Effector memory CD8-positive, alpha-beta T cell (primary cell): Measurements from ENCODE around the gene CD47.
A peak's percentile ranks its signal among the peaks of the same experiment; 100 is the strongest.

Experiments used
- ATAC-seq: fragments of 150-1000 bp; cut with Tn5 transposase; replicated peaks from 2 replicates; pipeline ENCODE4 v1.10.0; 2021; ENCODE audit warnings: mild to moderate bottlenecking, moderate library complexity
- DNase-seq, 3 experiments: peaks; one replicate each; pipeline ENCODE4 v3.0.0; 2021
- H3K27ac Mint-ChIP-seq, 2 donors: one replicate each; pipeline ENCODE4 v1.8.0; 2022; ENCODE audit warnings: mild to moderate bottlenecking in 2 of 2, mixed read lengths in 2 of 2, moderate library complexity in 2 of 2
- H3K27me3 Mint-ChIP-seq, 2 donors: one replicate each; pipeline ENCODE4 v1.8.0; 2022; ENCODE audit warnings: mixed read lengths in 2 of 2
- H3K36me3 Mint-ChIP-seq: one replicate; pipeline ENCODE4 v1.8.0; 2022; ENCODE audit warnings: mild to moderate bottlenecking, moderate library complexity, mixed read lengths; ENCODE audit not compliant: insufficient read depth
- H3K4me1 Mint-ChIP-seq, 2 donors: one replicate each; pipeline ENCODE4 v1.8.0; 2022; ENCODE audit warnings: low read depth in 2 of 2, mixed read lengths in 2 of 2
- H3K4me3 Mint-ChIP-seq, 2 donors: one replicate each; pipeline ENCODE4 v1.8.0; 2022; ENCODE audit warnings: mild to moderate bottlenecking in 2 of 2, mixed read lengths in 2 of 2, moderate library complexity in 2 of 2
- H3K9me3 Mint-ChIP-seq, 2 donors: one replicate each; pipeline ENCODE4 v1.8.0; 2022; ENCODE audit warnings: mixed read lengths in 2 of 2

CD47 gene

GRCh38 chr3:108125550-108126071 lies 34.8 kb upstream of the CD47 start:
- H3K36me3 Mint-ChIP-seq, result peaks cover 18% of the 10 kb centered on the region
- ATAC-seq (peak; percentile 62), DNase-seq (peak; percentile 44 to 56 (median 48))
- peaks cover 0 to 7% of the 10 kb centered on the region in 2 donors for H3K9me3 Mint-ChIP-seq
- peaks cover 49 to 73% of the 10 kb centered on the region in 2 donors for H3K4me1 Mint-ChIP-seq
- H3K27me3 Mint-ChIP-seq, result no peaks in the 10 kb centered on the region
- peak overlapping the region; percentile 94 to 99 for H3K27ac Mint-ChIP-seq
- H3K4me3 Mint-ChIP-seq, result peak overlapping the region; percentile 89 to 90

DNA sequence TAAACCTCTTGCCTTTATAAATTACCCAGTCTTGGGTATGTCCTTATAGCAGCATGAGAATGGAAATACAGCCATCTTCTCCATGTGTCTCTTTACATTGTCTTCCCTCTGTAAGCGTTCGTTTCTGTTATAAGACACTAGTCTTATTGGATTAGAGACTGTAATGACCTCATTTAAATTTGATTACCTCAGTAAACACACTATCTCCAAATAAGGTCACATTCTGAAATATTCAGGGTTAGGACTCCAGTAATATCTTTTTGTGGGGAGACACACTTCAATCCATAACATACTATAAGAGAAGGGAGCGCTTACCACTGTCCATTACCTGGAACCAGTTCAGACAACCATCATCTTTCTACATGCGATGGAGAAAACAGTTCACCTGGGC lies 34.3 kb upstream of the CD47 start:
- no peak for DNase-seq
- Mint-ChIP-seq H3K4me3 (peak overlapping the region; percentile 89 to 90), H3K27ac (peak overlapping the region; percentile 94 to 99), H3K4me1 (peaks cover 49 to 70% of the 10 kb centered on the region in 2 donors), H3K36me3 (peaks cover 18% of the 10 kb centered on the region), H3K27me3 (no peaks in the 10 kb centered on the region), H3K9me3 (peaks cover 0 to 7% of the 10 kb centered on the region in 2 donors)
- ATAC-seq, result peak; percentile 23

DNA sequence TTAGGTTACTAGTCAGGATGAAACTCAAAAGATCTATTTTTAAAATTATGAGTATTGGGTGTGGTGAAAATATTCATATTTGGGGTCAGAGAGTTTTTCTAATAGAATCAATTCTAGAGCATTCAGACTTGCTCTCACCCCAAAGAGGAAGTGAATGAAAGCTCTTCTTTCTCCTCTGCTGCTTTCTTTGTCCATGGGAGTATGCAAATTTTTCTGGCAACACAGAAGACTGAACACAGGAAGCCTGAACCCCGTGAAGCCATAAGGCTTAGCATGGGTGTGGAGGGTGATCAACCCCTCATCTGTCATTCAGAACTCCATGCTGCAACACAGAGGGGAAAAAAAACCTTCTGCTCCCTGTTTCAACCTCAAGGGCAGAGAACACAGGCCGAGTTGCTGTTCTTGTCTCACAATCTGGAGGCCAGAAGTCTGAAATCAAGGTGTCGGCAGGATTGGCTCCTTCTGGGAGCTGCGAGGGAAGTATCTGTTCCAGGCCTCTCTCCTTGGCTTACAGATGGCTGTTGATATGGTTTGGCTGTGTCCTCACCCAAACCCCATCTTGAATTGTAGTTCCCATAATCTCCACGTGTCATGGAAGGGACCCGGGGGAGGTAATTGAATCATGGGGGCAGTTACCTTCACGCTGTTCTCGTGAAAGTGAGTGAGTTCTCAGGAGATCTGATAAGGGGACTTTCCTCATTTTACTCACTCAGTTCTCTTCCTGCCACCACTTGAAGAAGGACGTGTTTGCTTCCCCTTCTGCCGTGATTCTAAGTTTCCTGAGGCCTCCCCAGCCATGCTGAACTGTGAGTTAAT lies 33.7 kb upstream of the CD47 start:
- H3K4me3 Mint-ChIP-seq, result peak overlapping the region; percentile 89 to 90
- H3K36me3 Mint-ChIP-seq, result peaks cover 18% of the 10 kb centered on the region
- H3K9me3 Mint-ChIP-seq, result peaks cover 0 to 7% of the 10 kb centered on the region in 2 donors
- peaks cover 49 to 65% of the 10 kb centered on the region in 2 donors for H3K4me1 Mint-ChIP-seq
- peak overlapping the region; percentile 94 to 99 for H3K27ac Mint-ChIP-seq
- ATAC-seq, result peak; percentile 52
- peak; percentile 45 to 53 (median 49) for DNase-seq
- no peaks in the 10 kb centered on the region for H3K27me3 Mint-ChIP-seq

DNA sequence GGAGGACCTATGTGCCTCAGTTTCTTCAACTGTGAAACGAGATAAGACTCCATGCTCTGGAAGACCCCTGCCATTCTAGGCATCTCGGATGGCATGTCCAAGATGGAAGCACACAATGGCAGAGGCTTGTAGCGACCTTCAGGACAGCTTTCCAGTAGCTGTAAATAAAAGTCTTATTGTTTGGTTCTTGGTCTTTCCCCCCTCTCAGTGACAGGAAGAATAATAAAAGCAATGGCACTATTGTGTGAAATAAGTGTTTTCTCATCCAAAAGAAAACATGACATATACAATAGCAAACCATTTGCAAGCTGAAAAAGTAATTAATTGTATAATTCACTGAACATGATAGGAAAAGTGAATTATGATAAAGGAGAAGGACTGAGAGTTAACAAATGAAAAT lies 32.5 kb upstream of the CD47 start:
- Mint-ChIP-seq H3K9me3 (peaks cover 0 to 3% of the 10 kb centered on the region in 2 donors), H3K27ac (peak overlapping the region in 1 of 2 donors; percentile 99), H3K27me3 (no peaks in the 10 kb centered on the region), H3K4me3 (peak overlapping the region in 1 of 2 donors; percentile 7), H3K36me3 (peaks cover 18% of the 10 kb centered on the region), H3K4me1 (peaks cover 45 to 53% of the 10 kb centered on the region in 2 donors)
- ATAC-seq, result no peak
- DNase-seq, result no peak

- Mint-ChIP-seq H3K27me3 (no peaks in the 10 kb centered on the region), H3K27ac (peak overlapping the region in 1 of 2 donors; percentile 71), H3K9me3 (no peaks in the 10 kb centered on the region), H3K36me3 (peaks cover 16% of the 10 kb centered on the region), H3K4me3 (no peak overlapping the region), H3K4me1 (peaks cover 39 to 45% of the 10 kb centered on the region in 2 donors)
- DNase-seq (no peak), ATAC-seq (no peak)
Measured at GRCh38 chr3:108122276-108122675, 31.4 kb upstream of the CD47 start.

- H3K4me1 Mint-ChIP-seq, result peaks cover 19 to 20% of the 10 kb centered on the region in 2 donors
- no peak overlapping the region for H3K27ac Mint-ChIP-seq
- H3K4me3 Mint-ChIP-seq, result no peak overlapping the region
- no peaks in the 10 kb centered on the region for H3K9me3 Mint-ChIP-seq
- H3K27me3 Mint-ChIP-seq, result no peaks in the 10 kb centered on the region
- ATAC-seq (peak; percentile 26), DNase-seq (no peak)
- H3K36me3 Mint-ChIP-seq, result peaks cover 1% of the 10 kb centered on the region
Measured at GRCh38 chr3:108119398-108120104, 28.7 kb upstream of the CD47 start.

- peaks cover 8% of the 10 kb centered on the region in 2 donors for H3K4me1 Mint-ChIP-seq
- no peak overlapping the region for H3K4me3 Mint-ChIP-seq
- no peak for DNase-seq
- no peak overlapping the region for H3K27ac Mint-ChIP-seq
- no peaks in the 10 kb centered on the region for H3K9me3 Mint-ChIP-seq
- ATAC-seq, result no peak
- no peaks in the 10 kb centered on the region for H3K36me3 Mint-ChIP-seq
- H3K27me3 Mint-ChIP-seq, result no peaks in the 10 kb centered on the region
Measured at GRCh38 chr3:108118038-108118768, 27.4 kb upstream of the CD47 start.

DNA sequence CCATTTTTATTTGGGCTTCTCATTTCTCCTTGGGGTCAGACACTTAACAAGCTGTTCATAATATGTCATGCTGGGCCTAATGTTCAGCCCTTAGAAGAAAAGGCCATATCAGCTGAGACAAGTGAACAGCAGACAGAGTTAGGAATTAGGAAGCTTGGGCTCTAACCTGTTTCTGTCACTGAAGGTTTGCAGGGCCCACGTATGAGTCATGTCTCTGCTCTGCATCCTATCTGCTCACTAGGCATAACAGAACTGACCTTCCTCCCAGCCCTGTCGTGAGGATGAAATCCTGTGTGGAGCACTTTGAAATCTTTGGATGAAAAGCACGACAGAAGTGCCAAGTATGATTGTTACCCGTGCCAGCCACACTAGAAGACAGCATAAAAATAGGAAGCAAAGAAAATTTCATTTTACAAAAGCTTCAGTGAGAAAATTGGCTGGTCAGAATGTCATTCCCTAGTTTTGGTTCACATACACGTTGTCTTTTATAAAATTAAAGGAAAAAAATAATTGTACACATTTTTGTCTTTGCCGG lies 26.5 kb upstream of the CD47 start:
- no peak for DNase-seq
- ATAC-seq, result no peak
- H3K27me3 Mint-ChIP-seq, result no peaks in the 10 kb centered on the region
- no peaks in the 10 kb centered on the region for H3K36me3 Mint-ChIP-seq
- no peaks in the 10 kb centered on the region for H3K9me3 Mint-ChIP-seq
- H3K4me3 Mint-ChIP-seq, result no peak overlapping the region
- peaks cover 6 to 7% of the 10 kb centered on the region in 2 donors for H3K4me1 Mint-ChIP-seq
- H3K27ac Mint-ChIP-seq, result no peak overlapping the region

- no peak for DNase-seq
- H3K36me3 Mint-ChIP-seq, result no peaks in the 10 kb centered on the region
- no peaks in the 10 kb centered on the region for H3K27me3 Mint-ChIP-seq
- peaks cover 0 to 2% of the 10 kb centered on the region in 2 donors for H3K4me1 Mint-ChIP-seq
- no peaks in the 10 kb centered on the region for H3K9me3 Mint-ChIP-seq
- no peak overlapping the region for H3K27ac Mint-ChIP-seq
- no peak for ATAC-seq
- H3K4me3 Mint-ChIP-seq, result no peak overlapping the region
Measured at GRCh38 chr3:108114423-108115065, 23.7 kb upstream of the CD47 start.

- no peaks in the 10 kb centered on the region for H3K36me3 Mint-ChIP-seq
- H3K27ac Mint-ChIP-seq, result no peak overlapping the region
- H3K4me1 Mint-ChIP-seq, result no peaks in the 10 kb centered on the region
- no peaks in the 10 kb centered on the region for H3K27me3 Mint-ChIP-seq
- H3K4me3 Mint-ChIP-seq, result no peak overlapping the region
- no peak for ATAC-seq
- no peaks in the 10 kb centered on the region for H3K9me3 Mint-ChIP-seq
- no peak for DNase-seq
Measured at GRCh38 chr3:108113975-108114374, 23.1 kb upstream of the CD47 start.

DNA sequence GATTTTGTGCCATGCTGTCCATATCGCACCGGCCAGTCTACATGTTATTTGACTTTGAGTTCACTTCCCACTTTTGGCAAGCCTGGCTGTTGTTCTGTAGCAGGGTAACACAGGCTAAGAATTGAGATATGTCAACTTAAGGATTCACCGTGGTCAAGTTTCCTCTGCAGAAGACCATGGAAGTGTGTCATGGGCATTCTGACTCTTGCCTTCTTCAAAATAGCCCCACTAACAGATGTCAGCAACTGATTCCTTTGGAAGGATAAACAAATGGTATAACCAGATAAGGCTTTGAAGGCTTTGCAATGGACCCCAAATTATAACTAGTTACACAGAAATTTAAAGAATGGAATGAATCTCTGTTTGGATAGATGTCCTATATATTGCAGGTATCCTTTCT lies 20.1 kb upstream of the CD47 start:
- no peak for DNase-seq
- H3K36me3 Mint-ChIP-seq, result no peaks in the 10 kb centered on the region
- no peaks in the 10 kb centered on the region for H3K27me3 Mint-ChIP-seq
- H3K4me3 Mint-ChIP-seq, result no peak overlapping the region
- no peak overlapping the region for H3K27ac Mint-ChIP-seq
- H3K4me1 Mint-ChIP-seq, result peaks cover 0 to 6% of the 10 kb centered on the region in 2 donors
- H3K9me3 Mint-ChIP-seq, result no peaks in the 10 kb centered on the region
- ATAC-seq, result no peak

GRCh38 chr3:108108416-108108815 lies 17.6 kb upstream of the CD47 start:
- H3K9me3 Mint-ChIP-seq, result no peaks in the 10 kb centered on the region
- DNase-seq (no peak), ATAC-seq (no peak)
- peaks cover 0 to 9% of the 10 kb centered on the region in 2 donors for H3K4me1 Mint-ChIP-seq
- no peaks in the 10 kb centered on the region for H3K27me3 Mint-ChIP-seq
- H3K27ac Mint-ChIP-seq, result no peak overlapping the region
- H3K36me3 Mint-ChIP-seq, result no peaks in the 10 kb centered on the region
- H3K4me3 Mint-ChIP-seq, result no peak overlapping the region
